Smooth muscle cell of the pulmonary artery (primary cell): ENCODE data around the gene HSP90B1. TPM values are rescaled to one million over a fixed set of nuclear protein-coding genes. Genes with fewer than 3 reads are reported as not detected.

Experiments
- total RNA-seq: library from RNA; depleted of rRNA; stranded (reverse); fragments of >200 nt; gene quantifications from 2 replicates; pipeline ENCODE4 v1.2.3, GENCODE V29; 2014

Gene HSP90B1
- 1,383 and 1,830 TPM in 2 replicates for total RNA-seq

DNA sequence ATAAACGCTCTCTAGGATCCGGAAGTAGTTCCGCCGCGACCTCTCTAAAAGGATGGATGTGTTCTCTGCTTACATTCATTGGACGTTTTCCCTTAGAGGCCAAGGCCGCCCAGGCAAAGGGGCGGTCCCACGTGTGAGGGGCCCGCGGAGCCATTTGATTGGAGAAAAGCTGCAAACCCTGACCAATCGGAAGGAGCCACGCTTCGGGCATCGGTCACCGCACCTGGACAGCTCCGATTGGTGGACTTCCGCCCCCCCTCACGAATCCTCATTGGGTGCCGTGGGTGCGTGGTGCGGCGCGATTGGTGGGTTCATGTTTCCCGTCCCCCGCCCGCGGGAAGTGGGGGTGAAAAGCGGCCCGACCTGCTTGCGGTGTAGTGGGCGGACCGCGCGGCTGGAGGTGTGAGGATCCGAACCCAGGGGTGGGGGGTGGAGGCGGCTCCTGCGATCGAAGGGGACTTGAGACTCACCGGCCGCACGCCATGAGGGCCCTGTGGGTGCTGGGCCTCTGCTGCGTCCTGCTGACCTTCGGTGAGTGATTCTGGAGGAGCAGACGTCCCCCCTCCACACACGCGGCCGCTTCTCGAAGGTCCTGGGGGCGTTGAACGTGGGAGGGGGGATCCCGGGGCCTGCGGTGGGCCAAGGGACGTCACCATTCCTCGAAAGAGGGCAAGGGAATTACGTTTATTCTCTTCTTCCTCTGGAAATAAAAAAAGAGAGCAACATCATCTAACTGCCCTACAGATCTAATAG, at the start of gene HSP90B1:
Gene HSP90B1, plus strand, starts transcription at position 377 of the 753 bp plus-strand sequence. Its CDS starts 106 bp downstream, at position 483.

DNA sequence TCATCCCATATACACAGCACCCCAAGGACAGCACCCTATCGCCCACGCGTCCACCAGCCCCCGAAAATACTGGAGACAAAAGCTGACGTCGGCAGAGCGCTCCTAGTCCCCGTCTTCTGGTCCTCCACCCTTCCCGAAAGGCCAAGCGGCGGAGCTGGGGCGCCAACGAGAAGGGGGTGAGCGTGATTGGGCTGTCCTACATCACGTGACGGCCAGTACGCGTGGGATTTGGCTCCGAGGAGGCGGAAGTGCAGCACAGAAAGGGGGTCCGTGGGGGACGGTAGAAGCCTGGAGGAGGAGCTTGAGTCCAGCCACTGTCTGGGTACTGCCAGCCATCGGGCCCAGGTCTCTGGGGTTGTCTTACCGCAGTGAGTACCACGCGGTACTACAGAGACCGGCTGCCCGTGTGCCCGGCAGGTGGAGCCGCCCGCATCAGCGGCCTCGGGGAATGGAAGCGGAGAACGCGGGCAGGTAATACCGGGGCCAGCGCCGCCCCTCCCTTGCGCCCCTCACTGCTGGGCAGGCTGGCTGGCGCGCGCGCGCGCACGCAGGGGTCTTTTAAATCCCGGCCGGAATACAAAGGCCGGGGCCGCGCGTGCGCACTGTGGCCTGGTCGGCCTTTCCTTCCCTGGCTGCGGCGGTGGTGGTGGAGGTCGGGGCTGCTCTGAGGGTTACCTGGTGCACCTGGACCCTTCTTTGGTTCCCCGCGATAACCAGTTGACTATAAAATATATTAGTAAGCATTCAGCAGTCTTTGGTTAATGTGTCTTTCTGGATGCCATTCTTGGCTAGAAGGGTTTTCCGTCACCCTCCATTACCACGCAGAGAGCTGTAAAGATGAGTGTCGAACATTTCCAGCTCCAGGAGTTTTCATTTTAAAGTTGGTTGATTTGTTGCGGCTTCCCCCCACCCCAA, 35.6 kb downstream of the HSP90B1 start, which contains the start of gene TDG:
Gene TDG, plus strand, starts transcription at position 283 of the 915 bp plus-strand sequence. Its CDS starts 166 bp downstream, at position 449.

Other genes starting within 250 kb of the HSP90B1 start
- gene NT5DC3, start 89.2 kb upstream of the HSP90B1 start, total RNA-seq: 8.3 and 12.8 TPM in 2 replicates
- gene TDG, start 35.5 kb downstream of the HSP90B1 start, total RNA-seq: 20.0 and 20.9 TPM in 2 replicates
- 41.9 and 43.5 TPM in 2 replicates for gene GLT8D2, start 119.8 kb downstream of the HSP90B1 start, total RNA-seq
- gene HCFC2, start 134.1 kb downstream of the HSP90B1 start, total RNA-seq: 22.8 and 30.8 TPM in 2 replicates
- gene NFYB, start 207.8 kb downstream of the HSP90B1 start, total RNA-seq: 20.3 and 26.7 TPM in 2 replicates